T-cell (primary cell): Measurements from ENCODE around the gene KPNA1. TPM values are rescaled to one million over a fixed set of nuclear protein-coding genes. Genes with fewer than 3 reads are reported as not detected.
A peak's percentile ranks its signal among the peaks of the same experiment; 100 is the strongest.

Experiments used
- ATAC-seq, 4 experiments: fragments of 200-7000 bp in 3 of 4; fragments of 150-1000 bp in 1 of 4; cut with Tn5 transposase; replicated peaks in 1 of 4; 1 replicate in 3 of 4; 2 replicates in 1 of 4; pipeline ENCODE4 v1.10.0; 2021; ENCODE audit warnings: moderate library complexity in 3 of 4, mild to moderate bottlenecking in 2 of 4, moderate number of reproducible peaks in 1 of 4
- CTCF ChIA-PET, 2 donors: fragments of 300-600 bp; sonication (Branson Sonifier 250); formaldehyde crosslinking; loops; one replicate each; lab custom pipeline; 2022; ENCODE audit warnings: antibody characterized with exemption in 2 of 2; lab: Charles Lee
- POLR2A ChIA-PET, 2 donors: fragments of 300-600 bp; sonication (Branson Sonifier 250); formaldehyde crosslinking; loops; one replicate each; lab custom pipeline; 2022; ENCODE audit warnings: antibody characterized with exemption in 2 of 2; lab: Charles Lee
- DNase-seq, 35 experiments: peaks; one replicate each; pipeline versions ENCODE4 v3.0.0 to v3.0.0-alpha.2; 2013 to 2023
- H3K27ac ChIP-seq: one replicate; pipeline ENCODE4 v1.5.1; 2013; ENCODE audit warnings: low read length
- H3K27me3 ChIP-seq, 2 experiments: replicated peaks in 1 of 2; 1 replicate in 1 of 2; 2 replicates in 1 of 2; pipeline versions ENCODE4 v1.6.1 to v1.7.0; 2013; ENCODE audit warnings: low read length in 1 of 2, mixed read lengths in 1 of 2; ENCODE audit not compliant: control insufficient read depth in 2 of 2, insufficient read depth in 2 of 2; ENCODE audit errors: extremely low read depth in 1 of 2
- H3K36me3 ChIP-seq, 2 donors: 1 replicate in 1 of 2; 2 replicates in 1 of 2; pipeline versions ENCODE4 v1.6.1 to v1.7.0; 2013; ENCODE audit warnings: low read length in 1 of 2; ENCODE audit not compliant: control insufficient read depth in 2 of 2, insufficient read depth in 1 of 2; ENCODE audit errors: extremely low read depth in 1 of 2
- H3K4me1 ChIP-seq, 2 experiments: 1 replicate in 1 of 2; 2 replicates in 1 of 2; pipeline versions ENCODE4 v1.6.1 to v1.7.0; 2013; ENCODE audit warnings: low read length in 2 of 2, mixed read lengths in 1 of 2; ENCODE audit not compliant: insufficient read depth in 2 of 2, control insufficient read depth in 1 of 2; ENCODE audit errors: extremely low read depth in 1 of 2
- H3K4me3 ChIP-seq, 2 donors: 1 replicate in 1 of 2; 2 replicates in 1 of 2; pipeline versions ENCODE4 v1.5.1 to v1.7.0; 2013; ENCODE audit warnings: mild to moderate bottlenecking in 2 of 2, low read length in 1 of 2, moderate library complexity in 1 of 2; ENCODE audit not compliant: control insufficient read depth in 1 of 2; ENCODE audit errors: extremely low read depth in 1 of 2
- H3K9me3 ChIP-seq: 2 replicates; pipeline ENCODE4 v1.7.0; 2013
- H3K27ac Mint-ChIP-seq, 2 donors: one replicate each; pipeline ENCODE4 v1.8.0; 2020 to 2021; ENCODE audit warnings: mild to moderate bottlenecking in 2 of 2, mixed read lengths in 2 of 2
- H3K27me3 Mint-ChIP-seq, 2 donors: one replicate each; pipeline ENCODE4 v1.8.0; 2021 to 2022; ENCODE audit warnings: mixed read lengths in 2 of 2
- H3K36me3 Mint-ChIP-seq: one replicate; pipeline ENCODE4 v1.8.0; 2021; ENCODE audit warnings: mixed read lengths
- H3K4me1 Mint-ChIP-seq, 3 donors: one replicate each; pipeline ENCODE4 v1.8.0; 2020 to 2022; ENCODE audit warnings: mixed read lengths in 3 of 3, mild to moderate bottlenecking in 1 of 3
- H3K4me3 Mint-ChIP-seq, 3 donors: one replicate each; pipeline ENCODE4 v1.8.0; 2020 to 2022; ENCODE audit warnings: mild to moderate bottlenecking in 3 of 3, mixed read lengths in 3 of 3, moderate library complexity in 3 of 3
- H3K9me3 Mint-ChIP-seq, 3 donors: one replicate each; pipeline ENCODE4 v1.8.0; 2020 to 2022; ENCODE audit warnings: mixed read lengths in 3 of 3
- WGBS: methylation state at CpG from one replicate; pipeline ENCODE4 v1.1.5; 2013; ENCODE audit warnings: missing lambda C conversion rate; ENCODE audit not compliant: insufficient coverage; 5-methylcytosine and 5-hydroxymethylcytosine counted together
- total RNA-seq, 35 experiments: library from RNA in 6 of 35; stranded (reverse) in 6 of 35; fragments of 120-200 nt in 1 of 35; gene quantifications; one replicate each; pipeline versions ENCODE4 v1.2.1 to v1.2.4 and lab custom pipeline; 2013 to 2026

Gene KPNA1
- total RNA-seq, 5 donors from 2014 or later (not counting 1 experiment from before 2014, with no cell fraction given), result 55.2 to 65.0 (median 57.5) TPM

DNA sequence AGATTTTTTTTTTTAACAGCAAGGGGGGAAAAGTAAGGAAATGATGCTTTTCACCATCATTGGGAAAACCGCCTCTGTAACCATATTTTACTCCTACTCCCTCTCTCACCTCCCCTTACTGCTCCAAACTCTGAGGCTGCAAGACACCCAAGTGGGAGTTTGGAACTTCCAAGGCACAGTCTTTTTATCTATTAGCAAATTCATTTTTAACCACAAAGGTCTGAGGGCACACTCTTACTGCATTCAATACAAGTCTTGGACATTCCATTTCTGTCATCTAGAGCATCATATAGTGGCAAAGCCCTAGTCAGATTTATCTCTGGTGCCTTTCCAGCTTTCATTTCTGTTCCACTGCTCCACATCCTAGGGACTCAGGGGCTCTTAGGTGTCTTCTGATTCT lies 117.5 kb downstream of the KPNA1 start:
- Histone ChIP-seq H3K4me3 (no peak overlapping the region), H3K27ac (no peak overlapping the region), H3K36me3 (peaks cover 0 to 4% of the 10 kb centered on the region in 2 donors), H3K27me3 (no peaks in the 10 kb centered on the region), H3K4me1 (no peaks in the 10 kb centered on the region), H3K9me3 (no peaks in the 10 kb centered on the region)
- DNase-seq, result no peak
- Mint-ChIP-seq H3K4me1 (peaks cover 10 to 15% (median 14%) of the 10 kb centered on the region in 3 donors), H3K27me3 (no peaks in the 10 kb centered on the region), H3K9me3 (no peaks in the 10 kb centered on the region), H3K27ac (no peak overlapping the region), H3K36me3 (peaks cover 10% of the 10 kb centered on the region), H3K4me3 (no peak overlapping the region)
- CTCF ChIA-PET, result interaction anchor here in 1 of 2 donors (0.7 to 1.3 kb wide), 2 partner anchors 13 to 19 kb away, joined by 3 to 5 read pairs; partner anchors contain the start of gene FAM162A
- no peak for ATAC-seq
- 80% methylated on average over 1 of the region's 1 CpG for WGBS
- POLR2A ChIA-PET, result no interaction called here

DNA sequence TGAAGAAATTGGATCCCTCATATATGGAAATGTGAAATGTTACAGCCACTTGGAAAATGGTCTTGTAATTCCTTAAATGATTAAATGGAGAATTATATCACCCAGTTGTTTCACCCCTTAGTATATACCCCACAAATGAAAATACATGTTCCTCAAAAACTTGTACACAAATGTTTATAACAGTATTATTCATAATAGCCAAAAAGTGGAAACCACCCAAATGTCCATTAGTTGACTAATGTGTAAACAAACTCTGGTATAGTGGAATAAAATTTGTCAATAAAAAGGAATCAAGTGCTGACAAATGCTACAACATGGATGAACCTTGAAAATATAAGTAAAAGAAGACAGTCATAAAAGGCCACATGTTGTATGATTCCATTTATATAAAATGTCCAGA lies 118.2 kb downstream of the KPNA1 start:
- H3K27me3 Mint-ChIP-seq, result no peaks in the 10 kb centered on the region
- POLR2A ChIA-PET, result interaction anchor here in 1 of 2 donors (0.7 kb wide), 2 partner anchors 13 to 35 kb away, joined by 3 to 4 read pairs; partner anchors contain the start of gene FAM162A
- no peak for DNase-seq
- Histone ChIP-seq H3K27me3 (no peaks in the 10 kb centered on the region), H3K4me3 (no peak overlapping the region), H3K36me3 (peaks cover 0 to 4% of the 10 kb centered on the region in 2 donors), H3K9me3 (no peaks in the 10 kb centered on the region), H3K27ac (no peak overlapping the region), H3K4me1 (no peaks in the 10 kb centered on the region)
- CTCF ChIA-PET, result interaction anchor here in 1 of 2 donors (1.4 kb wide), 1 partner anchor 13 kb away, joined by 5 read pairs; the partner anchor contains the start of gene FAM162A
- peaks cover 10 to 15% (median 14%) of the 10 kb centered on the region in 3 donors for H3K4me1 Mint-ChIP-seq
- no peak overlapping the region for H3K27ac Mint-ChIP-seq
- H3K36me3 Mint-ChIP-seq, result peaks cover 10% of the 10 kb centered on the region
- ATAC-seq, result no peak
- H3K9me3 Mint-ChIP-seq, result no peaks in the 10 kb centered on the region
- no peak overlapping the region for H3K4me3 Mint-ChIP-seq

- Mint-ChIP-seq H3K27ac (no peak overlapping the region), H3K4me3 (no peak overlapping the region), H3K36me3 (peaks cover 10% of the 10 kb centered on the region), H3K9me3 (no peaks in the 10 kb centered on the region), H3K27me3 (no peaks in the 10 kb centered on the region), H3K4me1 (peaks cover 10 to 15% (median 12%) of the 10 kb centered on the region in 3 donors)
- Histone ChIP-seq H3K4me3 (no peak overlapping the region), H3K27me3 (no peaks in the 10 kb centered on the region), H3K9me3 (no peaks in the 10 kb centered on the region), H3K36me3 (peaks cover 0 to 4% of the 10 kb centered on the region in 2 donors), H3K4me1 (no peaks in the 10 kb centered on the region), H3K27ac (no peak overlapping the region)
- POLR2A ChIA-PET, result interaction anchor here (0.6 to 0.7 kb wide), 6 partner anchors 12 to 145 kb away, joined by 3 to 5 read pairs (median 4); partner anchors contain the start of gene FAM162A (in 1 of the 2)
- no CpG with 5 or more reads among the region's 3 CpGs for WGBS
- DNase-seq (no peak), ATAC-seq (no peak)
- CTCF ChIA-PET, result interaction anchor here (0.5 to 1.4 kb wide), 2 partner anchors 12 to 621 kb away, joined by 3 to 5 read pairs; partner anchors contain the start of gene FAM162A (in 1 of the 2)
These were observed 119.2 kb downstream of the KPNA1 start for GRCh38 chr3:122395582-122395981.

GRCh38 chr3:122394173-122394572 lies 120.6 kb downstream of the KPNA1 start:
- no peak overlapping the region for H3K27ac Mint-ChIP-seq
- H3K27ac ChIP-seq, result no peak overlapping the region

DNA sequence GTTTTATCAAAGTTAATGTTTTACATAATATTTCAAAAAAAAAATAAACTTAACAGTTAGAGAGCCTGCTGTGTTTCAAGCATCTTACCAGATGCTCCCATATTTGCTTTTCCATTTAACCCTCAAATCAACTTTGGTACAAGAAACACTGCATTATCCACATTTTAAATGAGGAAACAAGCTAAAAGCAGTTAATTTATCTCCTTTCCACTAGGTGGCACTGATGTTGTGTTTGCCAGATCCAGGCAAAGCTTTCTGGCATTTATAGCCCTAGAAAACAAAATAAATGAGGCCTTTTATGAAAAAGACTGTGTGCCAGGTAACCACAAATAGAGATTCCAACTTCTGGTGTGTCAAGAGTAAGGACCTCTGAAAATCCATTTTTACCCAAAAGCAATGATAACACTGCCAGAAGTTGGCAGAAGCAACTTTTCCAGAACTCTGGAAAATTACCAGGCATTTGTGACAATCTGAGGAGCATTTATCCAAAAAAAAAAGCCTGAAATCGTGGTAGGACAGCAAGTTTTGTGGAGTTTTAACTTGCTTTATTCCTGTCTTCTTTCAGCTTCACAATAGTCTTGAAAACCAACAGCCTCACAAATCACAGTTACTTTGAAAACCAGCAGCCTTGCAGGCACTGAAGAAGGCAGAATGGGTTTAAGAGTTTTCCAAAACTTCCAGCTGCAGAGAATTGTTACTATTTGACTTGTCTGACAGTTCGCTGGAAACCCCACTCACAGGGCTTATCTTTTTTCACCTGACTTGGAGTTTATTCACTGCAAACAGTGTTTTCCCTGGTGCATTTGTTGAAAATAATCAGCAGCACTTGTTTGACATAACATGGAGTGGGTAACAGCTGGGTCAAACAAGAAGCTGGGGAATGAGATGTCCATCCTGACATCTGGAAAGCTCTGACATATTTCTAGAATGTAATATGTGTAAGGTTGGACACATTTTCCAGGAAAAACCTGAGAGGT lies 121.6 kb downstream of the KPNA1 start:
- 85% methylated on average over 1 of the region's 2 CpGs for WGBS
- H3K27ac ChIP-seq, result no peak overlapping the region
- H3K36me3 ChIP-seq, result peaks cover 0 to 7% of the 10 kb centered on the region in 2 donors
- Mint-ChIP-seq H3K36me3 (peaks cover 10% of the 10 kb centered on the region), H3K4me1 (peaks cover 14 to 27% (median 16%) of the 10 kb centered on the region in 3 donors), H3K9me3 (no peaks in the 10 kb centered on the region), H3K4me3 (no peak overlapping the region), H3K27me3 (no peaks in the 10 kb centered on the region), H3K27ac (no peak overlapping the region)
- CTCF ChIA-PET, result interaction anchor here (0.6 to 2.6 kb wide), 21 partner anchors 9 to 847 kb away, joined by 3 to 37 read pairs (median 4); partner anchors contain the start of genes FAM162A (in 2 of the 2), KPNA1 (in 2 of the 2), MIX23 (in 2 of the 2) and HSPBAP1 (in 1 of the 2)
- H3K4me1 ChIP-seq, result no peaks in the 10 kb centered on the region
- no peaks in the 10 kb centered on the region for H3K27me3 ChIP-seq
- H3K4me3 ChIP-seq, result no peak overlapping the region
- peak in 6 of 35 experiments; percentile 2 to 63 (median 12) for DNase-seq
- POLR2A ChIA-PET, result interaction anchor here (0.5 to 1.4 kb wide), 5 partner anchors 9 to 743 kb away, joined by 3 to 9 read pairs (median 5); partner anchors contain the start of gene FAM162A (in 2 of the 2)
- no peaks in the 10 kb centered on the region for H3K9me3 ChIP-seq
- no peak for ATAC-seq

More at GRCh38 chr3:122394173-122394572, 120.6 kb downstream of the KPNA1 start:
- Histone ChIP-seq H3K4me1 (no peaks in the 10 kb centered on the region), H3K36me3 (peaks cover 0 to 7% of the 10 kb centered on the region in 2 donors), H3K4me3 (no peak overlapping the region), H3K9me3 (no peaks in the 10 kb centered on the region), H3K27me3 (no peaks in the 10 kb centered on the region)
- Mint-ChIP-seq H3K4me3 (no peak overlapping the region), H3K9me3 (no peaks in the 10 kb centered on the region), H3K4me1 (peaks cover 10 to 18% (median 12%) of the 10 kb centered on the region in 3 donors), H3K36me3 (peaks cover 10% of the 10 kb centered on the region), H3K27me3 (no peaks in the 10 kb centered on the region)
- ChIA-PET CTCF (interaction anchor here (0.7 to 2.6 kb wide), 8 partner anchors 10 to 293 kb away, joined by 3 to 37 read pairs (median 9); partner anchors contain the start of genes MIX23 (in 2 of the 2), FAM162A (in 1 of the 2), PARP14 (in 1 of the 2) and WDR5B (in 1 of the 2)), POLR2A (interaction anchor here in 1 of 2 donors (0.5 kb wide), 1 partner anchor 10 kb away, joined by 3 read pairs; the partner anchor contains the start of gene FAM162A)
- no CpG with 5 or more reads among the region's 1 CpG for WGBS
- ATAC-seq (no peak), DNase-seq (no peak)
